Endothelial cell of umbilical vein (primary cell): Measurements from ENCODE around the gene PYY. TPM values are rescaled to one million over a fixed set of nuclear protein-coding genes. Genes with fewer than 3 reads are reported as not detected.

Source experiments
- BruUV-seq: library from RNA; stranded (reverse); fragments of 400-500 nt; replicated peaks from 2 replicates; lab custom pipeline; 2021; lab: Mats Ljungman, UMichigan
- CTCF ChIA-PET: fragments of 300-600, 350-600 bp; sonication (Branson Sonifier 250); formaldehyde crosslinking; loops from one replicate; lab custom pipeline; 2021; ENCODE audit warnings: antibody characterized with exemption, inconsistent platforms; lab: Charles Lee
- POLR2A ChIA-PET: fragments of 300-600, 350-600 bp; sonication (Branson Sonifier 250); formaldehyde crosslinking; loops from one replicate; lab custom pipeline; 2021; ENCODE audit warnings: antibody characterized with exemption, inconsistent platforms; lab: Charles Lee
- DNase-seq: peaks from one replicate; pipeline ENCODE4 v3.0.0-alpha.2; 2011; ENCODE audit warnings: low read depth, low spot score
- FAIRE-seq: peaks from 2 replicates; lab custom pipeline; 2011; peaks lifted over from hg19 to GRCh38; lab: Jason Lieb, UNC
- H2AFZ ChIP-seq: 2 replicates; pipeline ENCODE4 v1.6.0; 2012; ENCODE audit warnings: low read depth, low read length, control low read depth, inconsistent platforms
- H3K27ac ChIP-seq: 2 replicates; pipeline ENCODE4 v1.5.1; 2011; ENCODE audit warnings: low read depth, mild to moderate bottlenecking, control low read depth, low read length, moderate library complexity; ENCODE audit not compliant: insufficient read depth
- H3K27me3 ChIP-seq, 2 experiments: 2 replicates each; pipeline versions ENCODE4 v1.6.0 to v1.6.1; 2011; ENCODE audit warnings: low read length in 2 of 2, mixed read lengths in 1 of 2; ENCODE audit not compliant: control insufficient read depth in 2 of 2, insufficient read depth in 2 of 2
- H3K36me3 ChIP-seq, 2 experiments: 2 replicates in 1 of 2; 3 replicates in 1 of 2; pipeline ENCODE4 v1.5.1; 2011; ENCODE audit warnings: low read length in 2 of 2, mild to moderate bottlenecking in 1 of 2, moderate library complexity in 1 of 2; ENCODE audit not compliant: control insufficient read depth in 2 of 2, insufficient read depth in 2 of 2; ENCODE audit errors: extremely low read depth in 1 of 2
- H3K4me1 ChIP-seq: 3 replicates; pipeline ENCODE4 v1.5.1; 2011; ENCODE audit warnings: mild to moderate bottlenecking, low read length; ENCODE audit not compliant: control insufficient read depth, insufficient read depth; ENCODE audit errors: extremely low read depth
- H3K4me2 ChIP-seq: 2 replicates; pipeline ENCODE4 v1.6.1; 2011; ENCODE audit warnings: low read length, control low read depth, mixed read lengths; ENCODE audit not compliant: insufficient read depth
- H3K4me3 ChIP-seq, 3 experiments: fragments of 200-600 bp in 1 of 3; sonication (generic), shearing (Covaris generic) in 1 of 3; replicated peaks in 1 of 3; 2 replicates each; pipeline ENCODE4 v1.5.1; 2011 to 2016; ENCODE audit warnings: control low read depth in 3 of 3, low read length in 3 of 3, mild to moderate bottlenecking in 2 of 3, inconsistent platforms in 1 of 3, low read depth in 1 of 3, moderate library complexity in 1 of 3; ENCODE audit not compliant: insufficient read depth in 1 of 3
- H3K79me2 ChIP-seq: 2 replicates; pipeline ENCODE4 v1.6.0; 2012; ENCODE audit warnings: low read length, inconsistent platforms; ENCODE audit not compliant: control insufficient read depth, insufficient read depth
- H3K9ac ChIP-seq: replicated peaks from 2 replicates; pipeline ENCODE3; 2011; ENCODE audit warnings: low read length, control low read depth; ENCODE audit not compliant: insufficient read depth; ENCODE audit errors: extremely low read depth
- H3K9me1 ChIP-seq: replicated peaks from 3 replicates; pipeline ENCODE4 v1.6.0; 2011; ENCODE audit warnings: mild to moderate bottlenecking, low read length; ENCODE audit not compliant: control insufficient read depth, insufficient read depth; ENCODE audit errors: extremely low read depth
- H3K9me3 ChIP-seq: replicated peaks from 2 replicates; pipeline ENCODE4 v1.5.1; 2012; ENCODE audit warnings: low read length, inconsistent platforms; ENCODE audit not compliant: control insufficient read depth, insufficient read depth
- H4K20me1 ChIP-seq: replicated peaks from 2 replicates; pipeline ENCODE3; 2011; ENCODE audit warnings: mild to moderate bottlenecking, low read length; ENCODE audit not compliant: control insufficient read depth, insufficient read depth; ENCODE audit errors: extremely low read depth
- CTCF ChIP-seq, 2 donors: IDR thresholded peaks; 1 replicate in 1 of 2; 2 replicates in 1 of 2; pipeline ENCODE4 v1.5.1; 2011; ENCODE audit warnings: low read length in 2 of 2, mild to moderate bottlenecking in 2 of 2, moderate library complexity in 2 of 2, control low read depth in 1 of 2, inconsistent platforms in 1 of 2, low read depth in 1 of 2; ENCODE audit not compliant: insufficient read depth in 1 of 2; ENCODE audit errors: extremely low read depth in 1 of 2
- EZH2 ChIP-seq: IDR thresholded peaks from 2 replicates; pipeline ENCODE4 v1.6.1; 2012; ENCODE audit warnings: borderline replicate concordance, low read depth, mild to moderate bottlenecking, moderate library complexity, low read length, inconsistent platforms; ENCODE audit not compliant: severe bottlenecking
- FOS ChIP-seq: IDR thresholded peaks from 2 replicates; pipeline ENCODE4 v1.6.1; 2011; ENCODE audit warnings: mild to moderate bottlenecking, low read length, moderate library complexity, borderline replicate concordance; ENCODE audit not compliant: insufficient read depth
- GATA2 ChIP-seq: IDR thresholded peaks from 2 replicates; pipeline ENCODE4 v1.7.0; 2011; ENCODE audit warnings: low read depth, mild to moderate bottlenecking, moderate library complexity, mixed read lengths, low read length; ENCODE audit not compliant: insufficient read length, insufficient read depth
- JUN ChIP-seq: IDR thresholded peaks from 2 replicates; pipeline ENCODE4 v1.6.1; 2011; ENCODE audit warnings: borderline replicate concordance, low read depth; ENCODE audit not compliant: insufficient read length, insufficient read depth
- MAX ChIP-seq: IDR thresholded peaks from 2 replicates; pipeline ENCODE4 v1.6.1; 2011; ENCODE audit not compliant: insufficient read depth, insufficient read length
- MYC ChIP-seq: IDR thresholded peaks from one replicate; pipeline ENCODE4 v1.6.1; 2011; ENCODE audit warnings: mild to moderate bottlenecking, low read depth, low read length
- POLR2A ChIP-seq: IDR thresholded peaks from 2 replicates; pipeline ENCODE4 v1.6.1; 2012; ENCODE audit warnings: low read depth, mild to moderate bottlenecking, control low read depth, low read length
- POLR2AphosphoS5 ChIP-seq: IDR thresholded peaks from 2 replicates; pipeline ENCODE4 v1.6.1; 2012; ENCODE audit warnings: low read depth, mild to moderate bottlenecking, control low read depth, low read length, moderate library complexity; ENCODE audit not compliant: insufficient read depth
- dilution Hi-C: fragments of 300-500 bp; cut with MboI; formaldehyde crosslinking; loops from one replicate; pipeline ENCODE4 v1.15.0; 2019; ENCODE audit warnings: low sequenced_read_pairs; ENCODE audit not compliant: extremely low pct_ligation_motif_present
- intact Hi-C: fragments of 100-400 bp; cut with micrococcal nuclease; formaldehyde crosslinking; loops from one replicate; pipeline ENCODE4 v1.10.0; 2022
- polyA plus RNA-seq, 4 experiments: library from polyadenylated mRNA; depleted of rRNA in 3 of 4; stranded (reverse) in 3 of 4; unstranded in 1 of 4; fragments of >200 nt; gene quantifications; 2 replicates each; pipeline versions ENCODE4 v1.2.1 to v1.2.3, GENCODE V29; 2011 to 2012; ENCODE audit warnings: missing spikeins in 1 of 4
- total RNA-seq: library from RNA; stranded (reverse); gene quantifications from 2 replicates; pipeline ENCODE4 v1.2.3, GENCODE V29; 2021

The PYY gene
- total and polyA plus RNA-seq, 2 donors (not counting 3 experiments of a cell fraction or from before 2014, with no cell fraction given): not detected

- no peak overlapping the region for H3K4me2 ChIP-seq
- H3K9me3 ChIP-seq: no peaks in the 10 kb centered on the region
- H3K27me3 ChIP-seq: peaks cover 3 to 12% of the 10 kb centered on the region in 2 experiments
- no peaks in the 10 kb centered on the region for H3K4me1 ChIP-seq
- no peaks in the 10 kb centered on the region for H3K36me3 ChIP-seq
- dilution Hi-C loops (no loop called here), intact Hi-C loops (no loop called here)
- no TSS peak for BruUV-seq
- H3K9me1 ChIP-seq: no peaks in the 10 kb centered on the region
- no peak overlapping the region for H3K4me3 ChIP-seq
- POLR2A ChIA-PET: no interaction called here
- no peak overlapping the region for H2AFZ ChIP-seq
- no peaks in the 10 kb centered on the region for H4K20me1 ChIP-seq
- H3K9ac ChIP-seq: no peak overlapping the region
- FAIRE-seq (peak; percentile 48), DNase-seq (no peak)
- H3K79me2 ChIP-seq: no peaks in the 10 kb centered on the region
- no peak overlapping the region for H3K27ac ChIP-seq
- TF ChIP-seq GATA2 (no peak), POLR2A (no peak), MAX (no peak), JUN (no peak), MYC (no peak), CTCF (IDR thresholded peaks at IDR 0.05; ENCODE audit: extremely low read depth in 1 of 2, insufficient read depth in 1 of 2, low read depth in 1 of 2, low read length in 2 of 2) (no peak)
- CTCF ChIA-PET: interaction anchor here (1.9 kb wide), 1 partner anchor 22 kb away, joined by 7 read pairs; no protein-coding TSS in a partner anchor
Measured at GRCh38 chr17:43966276-43966675, 12.5 kb upstream of the PYY start.

- no peak overlapping the region for H2AFZ ChIP-seq
- peaks cover 3 to 8% of the 10 kb centered on the region in 2 experiments for H3K27me3 ChIP-seq
- no peaks in the 10 kb centered on the region for H3K4me1 ChIP-seq
- H3K27ac ChIP-seq: no peak overlapping the region
- intact Hi-C loops (no loop called here), dilution Hi-C loops (no loop called here)
- H3K4me2 ChIP-seq: no peak overlapping the region
- H3K9me1 ChIP-seq: no peaks in the 10 kb centered on the region
- no peak for DNase-seq
- H3K9me3 ChIP-seq: no peaks in the 10 kb centered on the region
- ChIA-PET POLR2A (no interaction called here), CTCF (interaction anchor here (1.8 to 2.0 kb wide), 2 partner anchors 19 to 52 kb away, joined by 8 to 12 read pairs; no protein-coding TSS in a partner anchor)
- H3K4me3 ChIP-seq: no peak overlapping the region
- no peaks in the 10 kb centered on the region for H3K36me3 ChIP-seq
- H3K79me2 ChIP-seq: no peaks in the 10 kb centered on the region
- FAIRE-seq: no peak
- H3K9ac ChIP-seq: no peak overlapping the region
- BruUV-seq: no TSS peak
- no peaks in the 10 kb centered on the region for H4K20me1 ChIP-seq
- TF ChIP-seq EZH2: no peak
- no peak for TF ChIP-seq JUN
- no peak for TF ChIP-seq MAX
- no peak for TF ChIP-seq GATA2
- TF ChIP-seq POLR2A: no peak
- TF ChIP-seq MYC: no peak
- TF ChIP-seq CTCF (IDR thresholded peaks at IDR 0.05; ENCODE audit: extremely low read depth in 1 of 2, insufficient read depth in 1 of 2, low read depth in 1 of 2, low read length in 2 of 2): no peak
- no peak for TF ChIP-seq POLR2AphosphoS5
- TF ChIP-seq FOS: no peak
Measured at GRCh38 chr17:43962479-43962878, 8.7 kb upstream of the PYY start.
